CD4-positive, alpha-beta T cell treated with Interleukin-17A for 1 hour (primary cell): ENCODE data around the gene RASA3.
"Not testable (repeated sequence)": the region's sequence is repeated elsewhere in the genome, so short reads cannot be mapped to it uniquely, and the experiment has no call there.

Experiments used
- DNase-seq: peaks from one replicate; pipeline ENCODE4 v3.0.0-alpha.2; 2020

Gene RASA3

DNA sequence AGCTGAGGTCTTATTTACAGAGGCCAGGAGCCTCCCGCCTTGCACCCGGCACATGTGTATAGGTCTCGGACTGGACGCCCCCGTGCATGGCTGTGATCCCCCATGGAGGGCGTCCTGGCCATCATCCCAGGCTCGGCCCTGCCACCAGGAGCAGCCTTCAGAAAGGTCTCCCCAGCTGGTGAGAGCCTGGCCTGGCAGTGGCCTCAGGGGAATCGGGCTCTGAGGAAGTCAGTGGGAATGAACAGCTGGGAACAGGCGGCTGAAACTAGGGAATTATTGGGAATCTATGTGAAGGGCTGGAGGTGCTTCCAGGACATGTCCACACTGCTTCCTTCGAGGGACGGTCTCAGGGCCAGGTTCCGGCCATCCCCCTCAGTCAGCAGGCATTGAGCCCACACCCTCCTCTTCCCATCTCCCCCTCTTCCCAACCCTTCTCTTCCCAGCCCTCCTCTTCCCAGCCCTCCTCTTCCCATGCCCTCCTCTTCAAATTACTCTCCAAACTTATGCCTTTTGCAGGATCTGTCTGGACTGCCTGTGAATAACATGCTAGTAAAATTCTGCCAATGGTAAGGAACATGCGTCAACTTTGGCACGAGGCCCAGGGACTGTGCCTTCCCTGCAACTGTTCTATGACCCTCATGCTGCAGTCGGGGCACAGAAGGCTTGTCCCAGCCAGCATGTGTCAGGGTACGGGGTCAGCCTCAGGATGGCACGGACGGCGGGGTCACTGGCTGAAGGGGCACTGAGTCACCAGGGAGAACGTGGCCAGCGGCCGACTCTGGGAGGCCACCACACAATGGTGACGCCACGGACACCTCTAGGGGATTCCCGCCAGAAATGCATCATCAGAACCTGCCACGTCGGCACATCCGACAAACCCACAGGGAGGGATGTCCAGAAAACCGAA is 134.3 kb downstream of the RASA3 start:
- DNase-seq, result no peak

GRCh38 chr13:113996912-113997745 is 135.3 kb downstream of the RASA3 start:
- no peak for DNase-seq

GRCh38 chr13:113996081-113996911 is 136.1 kb downstream of the RASA3 start:
- DNase-seq, result no peak

GRCh38 chr13:113995051-113995601 is 137.3 kb downstream of the RASA3 start:
- no peak for DNase-seq

- DNase-seq, result no peak
Observed at GRCh38 chr13:113992276-113993005, 140.0 kb downstream of the RASA3 start.

DNA sequence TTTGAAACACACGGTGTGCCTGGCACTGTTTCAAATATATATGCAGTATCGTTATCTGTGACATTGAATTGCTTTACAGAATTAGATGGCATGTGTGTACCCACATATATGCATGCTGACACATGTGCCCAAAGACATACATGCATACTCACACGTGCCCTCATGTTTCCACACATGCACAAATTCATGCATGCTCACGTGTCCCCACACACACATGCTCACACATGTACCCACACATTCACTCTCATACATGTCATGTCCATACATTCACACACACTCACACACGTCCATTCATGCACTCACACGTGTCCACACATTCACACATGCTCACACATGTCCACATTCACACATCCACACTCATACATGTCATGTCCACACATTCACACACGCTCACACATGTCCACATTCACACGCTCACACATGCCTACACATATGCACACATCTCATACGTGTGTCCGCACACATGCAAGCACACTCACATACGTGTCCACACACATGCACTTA is 140.7 kb downstream of the RASA3 start:
- DNase-seq, result no peak

DNA sequence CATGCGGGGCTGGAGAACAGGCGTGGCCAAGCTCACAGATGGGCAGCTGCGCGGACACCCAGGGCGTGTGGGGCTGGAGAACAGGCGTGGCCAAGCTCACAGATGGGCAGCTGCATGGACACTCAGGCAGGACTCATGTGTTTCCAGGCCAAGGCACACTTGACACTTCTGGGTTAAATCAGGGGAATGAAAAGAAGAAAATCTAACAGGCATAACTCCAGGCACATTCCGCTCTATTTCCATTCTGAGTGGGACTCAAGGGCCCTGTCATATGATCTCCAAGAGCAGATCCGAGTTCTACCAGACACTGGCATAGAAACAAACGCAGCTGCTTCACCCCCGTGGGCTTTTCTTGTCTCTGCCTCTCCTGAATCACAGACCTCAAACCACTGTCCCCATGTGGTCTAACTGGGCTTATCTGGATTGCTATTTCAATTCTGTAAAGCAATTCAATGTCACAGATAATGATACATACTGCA is 141.2 kb downstream of the RASA3 start:
- no peak for DNase-seq

GRCh38 chr13:113990321-113990837 is 142.0 kb downstream of the RASA3 start:
- no peak for DNase-seq

DNA sequence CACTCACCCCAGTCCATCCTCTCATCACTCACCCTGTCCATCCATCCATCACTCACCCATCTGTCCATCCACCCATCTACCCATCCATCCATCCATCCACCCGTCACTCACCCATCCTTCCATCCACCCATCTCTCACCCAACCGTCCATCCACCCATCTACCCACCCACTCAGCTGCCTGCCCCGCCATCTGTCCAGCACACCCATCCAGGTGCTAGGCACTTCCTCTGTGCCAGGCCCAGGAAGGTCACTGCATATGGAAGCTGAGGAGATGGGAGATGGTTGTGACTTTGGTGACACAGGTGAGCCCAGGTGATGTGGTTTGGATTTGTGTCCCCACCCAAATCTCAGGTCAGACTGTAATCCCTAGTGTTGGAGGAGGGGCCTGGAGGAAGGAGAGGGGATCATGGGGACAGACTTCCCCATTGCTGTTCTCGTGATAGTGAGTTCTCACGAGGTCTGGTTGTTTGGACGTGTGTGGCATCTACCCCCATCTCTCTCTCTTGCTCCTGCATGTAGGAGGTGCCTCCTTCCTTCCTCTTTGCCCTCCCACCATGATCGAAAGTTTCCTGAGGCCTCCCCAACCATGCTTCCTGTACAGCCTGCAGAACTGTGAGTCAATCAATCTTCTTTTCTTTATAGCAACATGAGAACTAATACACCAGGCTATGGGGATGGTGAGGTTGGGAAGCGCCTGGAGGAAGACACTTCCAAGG is 142.7 kb downstream of the RASA3 start:
- DNase-seq, result no peak

GRCh38 chr13:113988859-113989258 is 143.6 kb downstream of the RASA3 start:
- DNase-seq, result not testable (repeated sequence)

- DNase-seq, result no peak
Observed at GRCh38 chr13:113982296-113982661, 150.1 kb downstream of the RASA3 start.

DNA sequence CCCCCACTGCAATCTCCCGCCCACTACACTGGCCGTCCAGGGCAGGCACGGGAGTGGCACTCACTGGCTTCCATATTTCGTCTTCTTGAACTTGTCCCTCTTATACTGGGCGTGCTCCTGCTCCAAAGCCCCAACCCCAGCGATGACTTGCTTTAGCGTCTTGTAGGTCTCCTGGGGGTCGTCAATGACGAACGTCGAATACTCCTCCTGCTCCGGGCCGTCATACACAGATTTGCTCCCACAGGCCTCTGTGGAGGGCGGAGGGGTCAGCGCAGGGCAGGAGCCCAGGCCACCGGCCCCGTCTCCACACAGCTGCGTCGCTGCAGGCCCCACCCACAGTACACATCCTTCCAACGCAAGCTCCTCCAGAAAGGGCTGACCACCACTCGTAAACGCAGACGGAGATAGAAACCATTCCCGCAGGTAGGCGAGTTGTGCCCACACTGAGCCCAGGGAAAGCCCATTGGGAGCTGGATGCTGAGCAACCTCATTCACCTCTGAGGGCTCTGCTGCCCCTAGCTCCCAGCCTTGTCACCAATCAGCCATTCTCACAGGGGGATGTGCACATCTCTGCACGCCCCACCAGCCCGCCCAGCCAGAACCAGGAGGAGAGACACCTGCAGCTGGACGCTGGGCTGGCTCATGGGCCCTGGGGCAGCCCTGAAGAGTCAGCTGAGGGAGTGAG is 150.7 kb downstream of the RASA3 start:
- DNase-seq, result no peak

GRCh38 chr13:113981194-113981605 is 151.2 kb downstream of the RASA3 start:
- no peak for DNase-seq

- DNase-seq, result no peak
Observed at GRCh38 chr13:113980489-113981064, 151.8 kb downstream of the RASA3 start.

DNA sequence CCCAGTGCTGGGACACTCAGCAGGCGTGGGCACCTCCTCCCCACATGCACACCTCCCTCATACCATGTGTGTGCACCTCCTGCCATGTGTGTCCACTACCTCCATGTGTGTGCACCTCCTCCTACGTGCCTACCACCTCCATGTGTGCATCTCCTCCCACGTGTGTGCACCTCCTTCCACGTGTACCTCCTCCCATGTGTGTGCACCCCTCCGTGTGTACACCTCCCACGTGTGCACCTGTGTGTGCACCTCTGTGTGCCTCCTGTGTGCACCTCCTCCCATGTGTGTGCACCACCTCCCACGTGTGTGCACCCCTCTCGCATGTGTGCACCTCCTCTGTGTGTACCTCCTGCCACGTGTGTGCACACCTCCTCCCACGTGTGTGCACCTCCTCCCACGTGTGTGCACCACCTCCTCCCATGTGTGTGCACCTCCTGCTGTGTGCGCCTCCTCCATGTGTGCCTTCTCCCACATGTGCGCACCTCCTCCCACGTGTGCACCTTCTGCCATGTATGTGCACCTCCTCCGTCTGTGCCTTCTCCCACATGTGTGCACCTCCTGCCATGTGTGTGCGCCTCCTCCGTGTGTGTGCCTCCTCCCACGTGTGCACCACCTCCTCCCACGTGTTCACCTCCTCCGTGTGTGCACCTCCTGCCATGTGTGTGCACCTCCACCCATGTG is 152.5 kb downstream of the RASA3 start:
- DNase-seq, result no peak

DNA sequence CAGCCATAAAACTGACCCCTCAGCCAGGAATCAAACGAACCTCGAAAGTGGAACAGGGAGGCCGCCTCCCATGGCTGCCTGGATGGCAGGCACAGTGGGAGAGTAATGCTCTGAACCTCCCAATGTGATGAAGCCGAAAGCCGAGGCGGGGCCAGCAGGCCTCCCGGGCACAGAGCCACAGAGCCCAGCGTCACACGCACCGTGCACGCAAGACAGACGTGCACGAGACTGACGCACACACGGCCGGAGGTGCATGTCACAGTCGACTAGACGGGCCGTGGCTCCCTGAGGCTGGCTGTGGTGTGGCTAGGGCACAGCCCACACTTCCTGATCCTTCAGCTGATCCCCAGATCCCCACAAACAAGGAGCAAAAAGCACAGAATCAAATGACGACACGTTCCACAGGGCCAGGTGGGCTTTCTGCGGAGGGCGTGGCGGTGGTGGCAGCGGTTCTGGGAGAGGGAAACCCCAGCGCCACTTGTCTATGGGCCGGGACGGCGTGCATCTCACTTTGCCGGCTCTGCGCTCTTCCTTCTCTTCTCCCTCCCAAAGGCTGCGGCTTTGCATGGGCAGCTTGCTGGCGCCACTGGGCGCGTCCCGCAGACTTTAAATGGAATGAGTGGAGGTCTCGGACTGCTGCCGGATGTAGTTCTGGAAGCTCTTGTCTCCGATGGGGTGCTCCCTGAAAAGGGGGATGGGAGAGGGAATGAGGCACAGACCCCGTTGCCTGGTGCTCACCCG is 153.5 kb downstream of the RASA3 start:
- DNase-seq, result no peak

DNA sequence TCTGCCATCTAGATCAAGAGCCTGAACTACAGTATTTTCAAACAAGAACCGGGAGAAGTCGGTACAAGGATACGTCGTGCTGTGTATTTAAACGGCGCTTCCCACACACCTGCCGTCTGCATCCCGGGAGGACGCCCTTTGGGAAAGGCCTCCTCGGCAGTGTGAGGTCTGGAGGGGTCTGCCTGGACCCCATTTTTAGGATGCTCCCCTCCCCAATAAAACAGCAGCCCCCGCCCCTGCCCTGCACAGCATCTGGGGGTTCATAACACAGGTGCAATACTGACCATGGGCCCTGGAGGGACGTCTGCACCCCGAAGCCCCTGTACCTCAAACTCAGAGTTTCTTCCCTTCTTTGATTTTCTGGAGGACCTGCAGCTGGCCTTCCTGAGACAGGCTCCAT is 154.4 kb downstream of the RASA3 start:
- no peak for DNase-seq
